ENCODE measurements around the gene CCN6. TPM values are rescaled to one million over a fixed set of nuclear protein-coding genes. Genes with fewer than 3 reads are reported as not detected.

Gene CCN6
- total RNA-seq, 1 experiment from 2014 or later: not detected

- no peak overlapping the region for H3K4me2 ChIP-seq (ENCODE audit: insufficient read depth, insufficient read length, low read length)
- H2BK20ac ChIP-seq (ENCODE audit: low read depth, low read length, poor library complexity, severe bottlenecking): no peak overlapping the region
- H2AK5ac ChIP-seq (ENCODE audit: insufficient read length, low read length): no peak overlapping the region
- H3K4me1 ChIP-seq (ENCODE audit: insufficient read depth, low read length): no peaks in the 10 kb centered on the region
- Mint-ChIP-seq H3K27ac (no peak overlapping the region), H3K36me3 (ENCODE audit: insufficient read depth in 1 of 3, low read depth in 3 of 3) (0 out of 7 replicates have a peak, but pooled peaks cover 0 to 1% (median 0%) of the 10 kb centered on the region in 3 experiments), H3K4me3 (no peak overlapping the region), H3K4me1 (no peaks in the 10 kb centered on the region), H3K9me3 (no peaks in the 10 kb centered on the region), H3K27me3 (ENCODE audit: low read depth) (no peaks in the 10 kb centered on the region)
- no peak overlapping the region for H4K8ac ChIP-seq (replicated peaks; ENCODE audit: insufficient read length, low read depth, low read length)
- no peak overlapping the region for H3K23ac ChIP-seq (ENCODE audit: insufficient read length, low read depth, low read length)
- no peak for DNase-seq
- H4K91ac ChIP-seq (ENCODE audit: insufficient read length, low read depth, low read length): no peak overlapping the region
- no peaks in the 10 kb centered on the region for H4K20me1 ChIP-seq (ENCODE audit: control insufficient read depth, insufficient read depth, insufficient read length)
- no peaks in the 10 kb centered on the region for H3K79me2 ChIP-seq (ENCODE audit: insufficient read depth, low read length)
- H2AFZ ChIP-seq (ENCODE audit: low read length): no peak overlapping the region
- H2BK12ac ChIP-seq (ENCODE audit: insufficient read length, low read depth, low read length): no peak overlapping the region
- H3K9ac ChIP-seq (ENCODE audit: extremely low read depth, insufficient read length, low read length): no peak overlapping the region
- H4K5ac ChIP-seq (ENCODE audit: insufficient read length, low read depth, low read length): no peak overlapping the region
- H3K27ac ChIP-seq (ENCODE audit: insufficient read length, low read depth, low read length): no peak overlapping the region
- H3K79me1 ChIP-seq (ENCODE audit: insufficient read depth, low read depth, low read length, poor library complexity, severe bottlenecking): no peaks in the 10 kb centered on the region
- no peak overlapping the region for H3K56ac ChIP-seq (ENCODE audit: insufficient read length, low read depth, low read length)
- H3K27me3 ChIP-seq (ENCODE audit: insufficient read depth, low read length): no peaks in the 10 kb centered on the region
- TF ChIP-seq CTCF (conservative IDR thresholded peaks at IDR 0.05): no peak
- no peak overlapping the region for H3T11ph ChIP-seq (ENCODE audit: low read length)
- H2BK120ac ChIP-seq (ENCODE audit: low read depth, low read length, poor library complexity, severe bottlenecking): no peak overlapping the region
- H2BK5ac ChIP-seq (ENCODE audit: insufficient read length, low read length): no peak overlapping the region
- H3K14ac ChIP-seq (ENCODE audit: insufficient read depth, low read length): no peak overlapping the region
- no peaks in the 10 kb centered on the region for H3K9me3 ChIP-seq (ENCODE audit: control insufficient read depth, low read depth, low read length)
- H2BK15ac ChIP-seq (ENCODE audit: low read depth, low read length): no peak overlapping the region
- H3K23me2 ChIP-seq (ENCODE audit: insufficient read length, low read depth, low read length, poor library complexity, severe bottlenecking): no peaks in the 10 kb centered on the region
- no peak overlapping the region for H3K4ac ChIP-seq (ENCODE audit: low read depth, low read length)
- no CpG with 5 or more reads among the region's 3 CpGs for WGBS (ENCODE audit: extremely low coverage, insufficient read length, low lambda C conversion rate)
- H3K18ac ChIP-seq (ENCODE audit: insufficient read length, low read depth, low read length): no peak overlapping the region
Observed at GRCh38 chr6:112066606-112067005, 12.7 kb downstream of the CCN6 start.
